ENCODE results near the gene SETD9.

SETD9 gene

GRCh38 chr5:56909294-56910209, at the start of gene SETD9:
TSS of gene SETD9 (plus strand) at chr5:56909596. CDS start at chr5:56909646, 50 bp downstream.
- peak; percentile 95 for DNase-seq

- no peak for DNase-seq
These were observed 47.4 kb upstream of the SETD9 start for GRCh38 chr5:56861893-56862485.

GRCh38 chr5:56862909-56863308, 46.5 kb upstream of the SETD9 start:
- no peak for DNase-seq

- no peak for DNase-seq
These were observed 37.6 kb upstream of the SETD9 start for GRCh38 chr5:56871777-56872176.

GRCh38 chr5:56873056-56873455, 36.3 kb upstream of the SETD9 start:
- DNase-seq, result no peak

- no peak for DNase-seq
These were observed 33.1 kb upstream of the SETD9 start for GRCh38 chr5:56876327-56876726.

- DNase-seq, result no peak
These were observed 27.8 kb upstream of the SETD9 start for GRCh38 chr5:56881571-56881970.

GRCh38 chr5:56893251-56893951, 16.0 kb upstream of the SETD9 start:
- DNase-seq, result no peak

- DNase-seq, result no peak
These were observed 12.6 kb upstream of the SETD9 start for GRCh38 chr5:56896763-56897162.

GRCh38 chr5:56898213-56898612, 11.2 kb upstream of the SETD9 start:
- no peak for DNase-seq

GRCh38 chr5:56900395-56900794, 9.0 kb upstream of the SETD9 start:
- no peak for DNase-seq

GRCh38 chr5:56900858-56901578, 8.4 kb upstream of the SETD9 start:
- no peak for DNase-seq

- no peak for DNase-seq
These were observed 478 bp upstream of the SETD9 start for GRCh38 chr5:56908942-56909293.

GRCh38 chr5:56910210-56910965, 992 bp downstream of the SETD9 start:
- DNase-seq, result peak; percentile 73

GRCh38 chr5:56913766-56914165, 4.4 kb downstream of the SETD9 start:
- no peak for DNase-seq

GRCh38 chr5:56914678-56915077, 5.3 kb downstream of the SETD9 start:
- no peak for DNase-seq

- no peak for DNase-seq
These were observed 8.1 kb downstream of the SETD9 start for GRCh38 chr5:56917534-56917933.

GRCh38 chr5:56918054-56918453, 8.7 kb downstream of the SETD9 start:
- DNase-seq, result no peak

- no peak for DNase-seq
These were observed 10.7 kb downstream of the SETD9 start for GRCh38 chr5:56919942-56920662.

- DNase-seq, result no peak
These were observed 13.5 kb downstream of the SETD9 start for GRCh38 chr5:56922922-56923321.

- DNase-seq, result no peak
These were observed 24.9 kb downstream of the SETD9 start for GRCh38 chr5:56934325-56934724.

GRCh38 chr5:56938858-56939257, 29.5 kb downstream of the SETD9 start:
- DNase-seq, result no peak
